ENCODE data around the gene DOC2A.
"Not testable (repeated sequence)": the region's sequence is repeated elsewhere in the genome, so short reads cannot be mapped to it uniquely, and the experiment has no call there.

DOC2A gene

GRCh38 chr16:29959821-29960220 is 51.0 kb downstream of the DOC2A start:
- H3K4me1 ChIP-seq (ENCODE audit: control insufficient read depth, insufficient read depth, low read length); H3K9me3 ChIP-seq (ENCODE audit: control insufficient read depth, insufficient read depth, low read depth, low read length); H3K4me3 ChIP-seq (ENCODE audit: low read depth, low read length); H3K27ac ChIP-seq (ENCODE audit: extremely low read depth, low read depth, low read length); H3K36me3 ChIP-seq (ENCODE audit: control insufficient read depth in 2 of 2, insufficient read depth in 1 of 2, low read length in 2 of 2): not testable (repeated sequence)
- POLR2A ChIA-PET, result interaction anchor here (0.6 to 2.5 kb wide), 3 partner anchors 15 to 977 kb away, joined by 3 to 24 read pairs (median 16); partner anchors contain the start of gene KCTD13
- peak; percentile 78 for TF ChIP-seq ZFP3 (tag by site-specific recombination; IDR thresholded peaks at IDR 0.05; ENCODE audit: low read depth)
- CTCF ChIA-PET, result interaction anchor here (1.1 to 3.5 kb wide), 2 partner anchors 16 to 113 kb away, joined by 4 to 16 read pairs; no protein-coding TSS in a partner anchor

GRCh38 chr16:29959293-29959692 is 51.5 kb downstream of the DOC2A start:
- TF ChIP-seq ZNF2 (tag by site-specific recombination; IDR thresholded peaks at IDR 0.05), result no peak
- TF ChIP-seq ZNF391 (tag by site-specific recombination; IDR thresholded peaks at IDR 0.05; ENCODE audit: borderline replicate concordance, low read depth), result no peak
- no peak for TF ChIP-seq ZNF140 (tag by site-specific recombination; IDR thresholded peaks at IDR 0.05)
- TF ChIP-seq, protein P1, sequence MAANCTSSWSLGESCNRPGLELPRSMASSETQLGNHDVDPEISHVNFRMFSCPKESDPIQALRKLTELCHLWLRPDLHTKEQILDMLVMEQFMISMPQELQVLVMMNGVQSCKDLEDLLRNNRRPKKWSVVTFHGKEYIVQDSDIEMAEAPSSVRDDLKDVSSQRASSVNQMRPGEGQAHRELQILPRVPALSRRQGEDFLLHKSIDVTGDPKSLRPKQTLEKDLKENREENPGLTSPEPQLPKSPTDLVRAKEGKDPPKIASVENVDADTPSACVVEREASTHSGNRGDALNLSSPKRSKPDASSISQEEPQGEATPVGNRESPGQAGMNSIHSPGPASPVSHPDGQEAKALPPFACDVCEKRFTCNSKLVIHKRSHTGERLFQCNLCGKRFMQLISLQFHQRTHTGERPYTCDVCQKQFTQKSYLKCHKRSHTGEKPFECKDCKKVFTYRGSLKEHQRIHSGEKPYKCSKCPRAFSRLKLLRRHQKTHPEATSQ (tag by site-specific recombination; IDR thresholded peaks at IDR 0.05), result no peak
- no peak for TF ChIP-seq ZNF518A (tag by site-specific recombination; conservative IDR thresholded peaks at IDR 0.05; ENCODE audit: low read depth)
- TF ChIP-seq ZNF394 (tag by site-specific recombination; IDR thresholded peaks at IDR 0.05; ENCODE audit: borderline replicate concordance), result peak; percentile 56; the same call in 1 of the 2 replicates
- TF ChIP-seq ZNF544 (tag by site-specific recombination; IDR thresholded peaks at IDR 0.05), result no peak
- no peak for TF ChIP-seq ZBTB6 (tag by site-specific recombination; IDR thresholded peaks at IDR 0.05)
- no peak for TF ChIP-seq ZNF341 (tag by site-specific recombination; IDR thresholded peaks at IDR 0.05; ENCODE audit: low read depth)
- peak; percentile 67; the same call in 1 of the 2 replicates for TF ChIP-seq ZNF610 (tag by site-specific recombination; IDR thresholded peaks at IDR 0.05; ENCODE audit: borderline replicate concordance)
- no peak for TF ChIP-seq ZNF776 (tag by site-specific recombination; IDR thresholded peaks at IDR 0.05; ENCODE audit: borderline replicate concordance)
- TF ChIP-seq MZF1 (tag by site-specific recombination; IDR thresholded peaks at IDR 0.05; ENCODE audit: borderline replicate concordance), result no peak
- no peak for TF ChIP-seq YY1 (tag by site-specific recombination; IDR thresholded peaks at IDR 0.05)
- no peak for TF ChIP-seq ZNF488 (tag by site-specific recombination; IDR thresholded peaks at IDR 0.05)
- no peak for TF ChIP-seq ZSCAN16 (tag by site-specific recombination; IDR thresholded peaks at IDR 0.05)
- TF ChIP-seq TRIM28 (IDR thresholded peaks at IDR 0.05; ENCODE audit: borderline replicate concordance, low read length), result no peak
- TF ChIP-seq YY2 (tag by site-specific recombination; IDR thresholded peaks at IDR 0.05), result no peak
- CTCF ChIA-PET, result interaction anchor here (0.6 to 3.5 kb wide), 2 partner anchors 15 to 750 kb away, joined by 4 to 16 read pairs; no protein-coding TSS in a partner anchor
- Histone ChIP-seq H3K4me1 (ENCODE audit: control insufficient read depth, insufficient read depth, low read length) (0 out of 2 replicates have a peak, but pooled peaks cover 3% of the 10 kb centered on the region), H3K4me3 (ENCODE audit: low read depth, low read length) (no peak overlapping the region), H3K36me3 (ENCODE audit: control insufficient read depth in 2 of 2, insufficient read depth in 1 of 2, low read length in 2 of 2) (no peaks in the 10 kb centered on the region), H3K27ac (ENCODE audit: extremely low read depth, low read depth, low read length) (no peak overlapping the region), H3K9me3 (ENCODE audit: control insufficient read depth, insufficient read depth, low read depth, low read length) (no peaks in the 10 kb centered on the region)
- POLR2A ChIA-PET, result interaction anchor here (0.6 to 1.6 kb wide), 2 partner anchors 33 to 978 kb away, joined by 3 to 16 read pairs; partner anchors contain the start of gene KCTD13
